K562 (cell line): ENCODE results near the gene OR51V1. TPM values are rescaled to one million over a fixed set of nuclear protein-coding genes. Genes with fewer than 3 reads are reported as not detected.

ENCODE experiments used
- ATAC-seq: fragments of 200-7000 bp; cut with Tn5 transposase; 3 replicates; pipeline ENCODE4 v1.9.1; 2020; ENCODE audit warnings: moderate library complexity
- BruUV-seq: library from RNA; stranded (reverse); fragments of 400-500 nt; replicated peaks from 2 replicates; lab custom pipeline; 2021; lab: Mats Ljungman, UMichigan
- CTCF ChIA-PET: fragments of 300-600 bp; formaldehyde crosslinking; extraction: SDS; loops from one replicate; lab custom pipeline; 2021; ENCODE audit warnings: low intra/inter-chr PET ratio; lab: Yijun Ruan, JAX
- POLR2A ChIA-PET: fragments of 300-600, 350-650 bp; sonication (Branson Sonifier 250); formaldehyde crosslinking; extraction: SDS; loops from one replicate; lab custom pipeline; 2021; ENCODE audit warnings: antibody characterized with exemption, inconsistent platforms; lab: Yijun Ruan, JAX
- DNase-seq, 4 experiments: peaks; one replicate each; pipeline versions ENCODE4 v3.0.0 to v3.0.0-alpha.2; 2011 to 2018; ENCODE audit warnings: low spot score in 3 of 4, mixed read lengths in 3 of 4; ENCODE audit errors: extremely low read depth in 1 of 4
- FAIRE-seq: peaks from 2 replicates; lab custom pipeline; 2011; peaks lifted over from hg19 to GRCh38; lab: Jason Lieb, UNC
- H2AFZ ChIP-seq: 2 replicates; pipeline ENCODE4 v1.6.0; 2011; ENCODE audit warnings: low read depth, low read length, control low read depth, inconsistent platforms
- H3K27ac ChIP-seq: fragments of 200-600 bp; 3 replicates; pipeline ENCODE4 v1.8.0; 2011; ENCODE audit warnings: low read depth, mild to moderate bottlenecking, control low read depth, inconsistent platforms, low read length, moderate library complexity, mixed read lengths; ENCODE audit errors: extremely low read depth
- H3K27me3 ChIP-seq, 2 experiments: fragments of 300-600 bp in 1 of 2; 2 replicates in 1 of 2; 3 replicates in 1 of 2; pipeline versions ENCODE4 v1.6.0 to v1.8.0; 2011; ENCODE audit warnings: inconsistent platforms in 2 of 2, low read length in 2 of 2, mild to moderate bottlenecking in 1 of 2, mixed read lengths in 1 of 2, moderate library complexity in 1 of 2; ENCODE audit not compliant: control insufficient read depth in 2 of 2, insufficient read depth in 2 of 2
- H3K36me3 ChIP-seq: fragments of 300-600 bp; 3 replicates; pipeline ENCODE4 v1.8.0; 2011; ENCODE audit warnings: mild to moderate bottlenecking, low read length, inconsistent platforms; ENCODE audit not compliant: control insufficient read depth, insufficient read depth
- H3K4me1 ChIP-seq, 2 experiments: fragments of 200-600 bp in 1 of 2; replicated peaks in 1 of 2; 2 replicates in 1 of 2; 3 replicates in 1 of 2; pipeline versions ENCODE4 v1.5.1 to v1.8.0; 2011; ENCODE audit warnings: inconsistent platforms in 2 of 2, low read length in 2 of 2, mild to moderate bottlenecking in 1 of 2, mixed read lengths in 1 of 2, moderate library complexity in 1 of 2; ENCODE audit not compliant: control insufficient read depth in 2 of 2, insufficient read depth in 2 of 2
- H3K4me2 ChIP-seq: 2 replicates; pipeline ENCODE4 v1.6.1; 2011; ENCODE audit warnings: low read length, control low read depth, inconsistent platforms, mixed read lengths; ENCODE audit not compliant: insufficient read depth
- H3K4me3 ChIP-seq: fragments of 200-600 bp; sonication (generic), shearing (Covaris generic); 2 replicates; pipeline ENCODE4 v1.5.1; 2016; ENCODE audit warnings: control low read depth, inconsistent platforms
- H3K79me2 ChIP-seq: fragments of 200-600 bp; 3 replicates; pipeline ENCODE4 v1.8.0; 2011; ENCODE audit warnings: low read length, inconsistent platforms; ENCODE audit not compliant: control insufficient read depth, insufficient read depth
- H3K9ac ChIP-seq, 2 experiments: 2 replicates each; pipeline versions ENCODE4 v1.6.0 to v1.6.1; 2011; ENCODE audit warnings: low read depth in 2 of 2, low read length in 2 of 2, control low read depth in 1 of 2, inconsistent platforms in 1 of 2, mild to moderate bottlenecking in 1 of 2, mixed read lengths in 1 of 2; ENCODE audit not compliant: insufficient read depth in 1 of 2
- H3K9me1 ChIP-seq: one replicate; pipeline ENCODE4 v1.6.0; 2011; ENCODE audit warnings: inconsistent platforms, mild to moderate bottlenecking, low read length, moderate library complexity; ENCODE audit not compliant: control insufficient read depth, insufficient read depth
- H3K9me3 ChIP-seq: replicated peaks from 2 replicates; pipeline ENCODE4 v1.5.1; 2011; ENCODE audit warnings: low read depth, low read length, inconsistent platforms; ENCODE audit not compliant: control insufficient read depth, insufficient read depth
- H4K20me1 ChIP-seq: replicated peaks from 2 replicates; pipeline ENCODE4 v1.6.1; 2011; ENCODE audit warnings: low read length, inconsistent platforms, mixed read lengths; ENCODE audit not compliant: control insufficient read depth, insufficient read depth
- ARNT ChIP-seq, 2 experiments: fragments of 450-650 bp; IDR thresholded peaks; 2 replicates each; pipeline ENCODE4 v1.6.1; 2016; ENCODE audit warnings: mild to moderate bottlenecking in 1 of 2
- EP400 ChIP-seq: fragments of 450-650 bp; IDR thresholded peaks from 2 replicates; pipeline ENCODE4 v1.6.1; 2017; ENCODE audit warnings: antibody characterized with exemption, mild to moderate bottlenecking, moderate library complexity
- RBM17 ChIP-seq: fragments of 200-400 bp; formaldehyde crosslinking; IDR thresholded peaks from 2 replicates; pipeline ENCODE4 v1.6.1; 2017; ENCODE audit warnings: low read depth, mild to moderate bottlenecking, low read length, borderline replicate concordance
- TAF7 ChIP-seq: fragments of 450-650 bp; IDR thresholded peaks from 2 replicates; pipeline ENCODE4 v1.6.1; 2016; ENCODE audit warnings: missing genetic modification characterization, missing compliant biosample characterization
- WGBS: fragments of 100-300 bp; shearing (Covaris generic); methylation state at CpG from one replicate; pipeline ENCODE4 v1.1.6; 2016; ENCODE audit warnings: low coverage, mixed read lengths; ENCODE audit not compliant: insufficient coverage; ENCODE audit errors: missing lambda C conversion rate; 5-methylcytosine and 5-hydroxymethylcytosine counted together
- in situ Hi-C: fragments of 300-500 bp; cut with MboI; formaldehyde crosslinking; loops from 4 replicates; pipeline ENCODE4 v1.15.0; 2018; ENCODE audit warnings: inconsistent platforms, mixed read lengths
- intact Hi-C: fragments of 100-400 bp; cut with micrococcal nuclease; formaldehyde crosslinking; loops from 2 replicates; pipeline ENCODE4 v1.14.2; 2022
- polyA plus RNA-seq, 8 experiments: library from polyadenylated mRNA; depleted of rRNA in 4 of 8; stranded (reverse) in 5 of 8; unstranded in 3 of 8; fragments of >200 nt; fragmentation: Nextera tagmentation in 2 of 8; fragmentation: Illumina TruSeq in 1 of 8; extraction: Ambion mirVana in 2 of 8; extraction: Trizol in 1 of 8; gene quantifications; 2 replicates each; pipeline versions ENCODE4 v1.2.1 to v1.2.3, GENCODE V29; 2011 to 2014; ENCODE audit warnings: inconsistent platforms in 1 of 8, missing spikeins in 1 of 8
- total RNA-seq, 7 experiments: library from RNA; depleted of rRNA in 6 of 7; stranded (reverse); fragments of >200 nt in 6 of 7; fragmentation: Illumina TruSeq in 2 of 7; extraction: Trizol in 2 of 7; gene quantifications; 2 replicates each; pipeline versions ENCODE4 v1.2.1 to v1.2.3, GENCODE V29; 2011 to 2021; ENCODE audit warnings: low replicate concordance in 1 of 7
- TF ChIP-seq, protein P1 (sequence below): fragments of 250-450 bp; sonication (Bioruptor Pico); IDR thresholded peaks from 2 replicates; pipeline ENCODE4 v1.8.0; 2022; ENCODE audit warnings: moderate library complexity, mild to moderate bottlenecking, inconsistent platforms

The OR51V1 gene
- total and polyA plus RNA-seq, 9 of the 15 experiments (the other 6 are each of a cell fraction or from before 2014, with no cell fraction given): not detected

GRCh38 chr11:5223686-5224085, 23.2 kb upstream of the OR51V1 start (continued):
- TF ChIP-seq, protein P1, sequence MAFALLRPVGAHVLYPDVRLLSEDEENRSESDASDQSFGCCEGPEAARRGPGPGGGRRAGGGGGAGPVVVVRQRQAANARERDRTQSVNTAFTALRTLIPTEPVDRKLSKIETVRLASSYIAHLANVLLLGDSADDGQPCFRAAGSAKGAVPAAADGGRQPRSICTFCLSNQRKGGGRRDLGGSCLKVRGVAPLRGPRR (CRISPR knock-in tag): no peak
- no peak for TF ChIP-seq ARNT (IDR thresholded peaks at IDR 0.05)
- TF ChIP-seq TAF7: no peak

- Histone ChIP-seq H3K9me3 (no peaks in the 10 kb centered on the region), H4K20me1 (no peaks in the 10 kb centered on the region), H3K79me2 (no peaks in the 10 kb centered on the region), H3K9me1 (no peaks in the 10 kb centered on the region), H3K4me3 (no peak overlapping the region), H3K36me3 (no peaks in the 10 kb centered on the region), H3K4me2 (no peak overlapping the region), H3K4me1 (peaks cover 9 to 17% of the 10 kb centered on the region in 2 experiments; a peak in 4 of 5 replicates), H3K27me3 (no peaks in the 10 kb centered on the region), H3K27ac (no peak overlapping the region), H3K9ac (no peak overlapping the region), H2AFZ (no peak overlapping the region)
- 89% methylated on average over 6 of the region's 6 CpGs for WGBS
- TF ChIP-seq RBM17 (no peak), EP400 (0 out of 2 replicates have a peak, but pooled peaks have one; percentile 7)
- in situ Hi-C loops (no loop called here), intact Hi-C loops (no loop called here)
- no peak for ATAC-seq
- no peak for FAIRE-seq
- CTCF ChIA-PET: no interaction called here
- POLR2A ChIA-PET: no interaction called here
- DNase-seq: no peak
- no TSS peak for BruUV-seq
These were observed 22.7 kb upstream of the OR51V1 start for GRCh38 chr11:5223146-5223545.
